ENCODE results near the gene ZNRF2.
"Not testable (repeated sequence)": the region's sequence is repeated elsewhere in the genome, so short reads cannot be mapped to it uniquely, and the experiment has no call there.

Gene ZNRF2

GRCh38 chr7:30263090-30263710, 21.2 kb upstream of the ZNRF2 start:
- DNase-seq = no peak

GRCh38 chr7:30264052-30264451, 20.3 kb upstream of the ZNRF2 start:
- no peak for DNase-seq

GRCh38 chr7:30265189-30265588, 19.2 kb upstream of the ZNRF2 start:
- DNase-seq = not testable (repeated sequence)

GRCh38 chr7:30266686-30267085, 17.7 kb upstream of the ZNRF2 start:
- DNase-seq = no peak

GRCh38 chr7:30268586-30268985, 15.8 kb upstream of the ZNRF2 start:
- no peak for DNase-seq

- DNase-seq = no peak
These were observed 14.9 kb upstream of the ZNRF2 start for GRCh38 chr7:30269490-30269889.

GRCh38 chr7:30270921-30271320, 13.5 kb upstream of the ZNRF2 start:
- no peak for DNase-seq

GRCh38 chr7:30272126-30272525, 12.3 kb upstream of the ZNRF2 start:
- no peak for DNase-seq

GRCh38 chr7:30273552-30273951, 10.8 kb upstream of the ZNRF2 start:
- DNase-seq = no peak

- DNase-seq = no peak
These were observed 9.8 kb upstream of the ZNRF2 start for GRCh38 chr7:30274641-30275040.

- peak; percentile 47 for DNase-seq
These were observed 8.0 kb upstream of the ZNRF2 start for GRCh38 chr7:30276203-30276900.

- no peak for DNase-seq
These were observed 6.0 kb upstream of the ZNRF2 start for GRCh38 chr7:30278376-30278775.

GRCh38 chr7:30278849-30279652, 5.3 kb upstream of the ZNRF2 start:
- no peak for DNase-seq

- no peak for DNase-seq
These were observed 4.8 kb upstream of the ZNRF2 start for GRCh38 chr7:30279653-30279904.

GRCh38 chr7:30280631-30281030, 3.8 kb upstream of the ZNRF2 start:
- no peak for DNase-seq

- no peak for DNase-seq
These were observed 3.1 kb upstream of the ZNRF2 start for GRCh38 chr7:30281263-30281662.

- DNase-seq = no peak
These were observed 2.6 kb upstream of the ZNRF2 start for GRCh38 chr7:30281791-30282190.

GRCh38 chr7:30282735-30283134, 1.7 kb upstream of the ZNRF2 start:
- DNase-seq = no peak

- peak; percentile 54 for DNase-seq
These were observed 704 bp downstream of the ZNRF2 start for GRCh38 chr7:30285067-30285535.

GRCh38 chr7:30285536-30286284, 1.3 kb downstream of the ZNRF2 start:
- peak; percentile 49 for DNase-seq

- no peak for DNase-seq
These were observed 2.4 kb downstream of the ZNRF2 start for GRCh38 chr7:30286749-30287148.

GRCh38 chr7:30287625-30288024, 3.2 kb downstream of the ZNRF2 start:
- DNase-seq = not testable (repeated sequence)

GRCh38 chr7:30289634-30290033, 5.2 kb downstream of the ZNRF2 start:
- DNase-seq = not testable (repeated sequence)
